Measurements from ENCODE around the gene RHCE. TPM values are rescaled to one million over a fixed set of nuclear protein-coding genes. Genes with fewer than 3 reads are reported as not detected.

RHCE gene
- total and polyA plus RNA-seq, 4 donors = 0.42 to 89.9 (median 0.69) TPM

GRCh38 chr1:25443030-25443699 is 22.5 kb upstream of the RHCE start:
- peaks cover 0 to 5% (median 2%) of the 10 kb centered on the region in 4 donors for H3K4me1 ChIP-seq (ENCODE audit: control insufficient read depth in 4 of 4, insufficient read depth in 4 of 4, low read length in 3 of 4)
- no peak overlapping the region for H3K9ac ChIP-seq (ENCODE audit: low read depth in 1 of 2, low read length in 2 of 2)
- no peaks in the 10 kb centered on the region for H3K9me3 ChIP-seq (ENCODE audit: control insufficient read depth in 4 of 4, low read length in 3 of 4)
- H3K4me3 ChIP-seq (ENCODE audit: low read depth in 1 of 3, low read length in 3 of 3) = no peak overlapping the region
- peaks cover 0 to 9% (median 3%) of the 10 kb centered on the region in 4 donors for H3K36me3 ChIP-seq (ENCODE audit: control insufficient read depth in 4 of 4, insufficient read depth in 3 of 4, low read depth in 1 of 4, low read length in 3 of 4)
- no peaks in the 10 kb centered on the region for H3K27me3 ChIP-seq (ENCODE audit: control insufficient read depth in 4 of 4, insufficient read depth in 4 of 4, low read length in 3 of 4)
- TF ChIP-seq NR2F2 (IDR thresholded peaks at IDR 0.05) = no peak
- TF ChIP-seq CTCF (IDR thresholded peaks at IDR 0.05; ENCODE audit: low read depth, low read length, missing input control) = no peak
- no peak for TF ChIP-seq EGR1 (IDR thresholded peaks at IDR 0.05; ENCODE audit: low read depth in 2 of 2)
- TF ChIP-seq ATF3 (IDR thresholded peaks at IDR 0.05) = no peak
- no peak for TF ChIP-seq REST (IDR thresholded peaks at IDR 0.05)
- TF ChIP-seq HNF4G (IDR thresholded peaks at IDR 0.05) = no peak
- TF ChIP-seq GABPA (IDR thresholded peaks at IDR 0.05 in 1 of 2, conservative IDR thresholded peaks at IDR 0.05 in 1 of 2) = no peak
- no peak for TF ChIP-seq FOXA1 (IDR thresholded peaks at IDR 0.05)
- no peak for TF ChIP-seq HNF4A (conservative IDR thresholded peaks at IDR 0.05)
- TF ChIP-seq SP1 (IDR thresholded peaks at IDR 0.05) = no peak
- no peak for TF ChIP-seq TAF1 (conservative IDR thresholded peaks at IDR 0.05)
- TF ChIP-seq RAD21 (IDR thresholded peaks at IDR 0.05) = no peak
- no peak for TF ChIP-seq MAX (IDR thresholded peaks at IDR 0.05)
- no peak for TF ChIP-seq FOXA2 (IDR thresholded peaks at IDR 0.05)
- no peak for TF ChIP-seq RXRA (IDR thresholded peaks at IDR 0.05)
- no peak for TF ChIP-seq YY1 (IDR thresholded peaks at IDR 0.05)
- TF ChIP-seq JUND (IDR thresholded peaks at IDR 0.05) = no peak
- WGBS = 91% methylated on average over 4 of the region's 4 CpGs
- no peak for DNase-seq (ENCODE audit: low spot score)
- no peak overlapping the region for H3K27ac ChIP-seq (ENCODE audit: low read depth in 1 of 2, low read length in 2 of 2)

- TF ChIP-seq ZBTB33 (IDR thresholded peaks at IDR 0.05) (no peak), RAD21 (IDR thresholded peaks at IDR 0.05) (peak in 1 of 2 donors; percentile 5)
- WGBS = 57% methylated on average over 1 of the region's 1 CpG
- no peak overlapping the region for H3K9ac ChIP-seq (ENCODE audit: low read depth in 1 of 2, low read length in 2 of 2)
Observed at GRCh38 chr1:25442178-25442577, 21.6 kb upstream of the RHCE start.

More at GRCh38 chr1:25442178-25442577, 21.6 kb upstream of the RHCE start:
- no peak overlapping the region for H3K4me3 ChIP-seq (ENCODE audit: low read depth in 1 of 3, low read length in 3 of 3)
- no peaks in the 10 kb centered on the region for H3K27me3 ChIP-seq (ENCODE audit: control insufficient read depth in 4 of 4, insufficient read depth in 4 of 4, low read length in 3 of 4)
- no peak overlapping the region for H3K27ac ChIP-seq (ENCODE audit: low read depth in 1 of 2, low read length in 2 of 2)
- no peak for DNase-seq (ENCODE audit: low spot score)
- H3K9me3 ChIP-seq (ENCODE audit: control insufficient read depth in 4 of 4, low read length in 3 of 4) = no peaks in the 10 kb centered on the region
- H3K4me1 ChIP-seq (ENCODE audit: control insufficient read depth in 4 of 4, insufficient read depth in 4 of 4, low read length in 3 of 4) = peaks cover 0 to 10% (median 2%) of the 10 kb centered on the region in 4 donors
- H3K36me3 ChIP-seq (ENCODE audit: control insufficient read depth in 4 of 4, insufficient read depth in 3 of 4, low read depth in 1 of 4, low read length in 3 of 4) = peaks cover 0 to 5% (median 2%) of the 10 kb centered on the region in 4 donors

Data from liver (tissue), 9 donors.